Skin epidermis (tissue), 12 donors: ENCODE results near the gene PNCK.

ENCODE experiments used
- H3K27ac ChIP-seq, 21 experiments: fragments of 200-600 bp; sonication (generic) in 11 of 21; one replicate each; pipeline ENCODE4 v1.5.0; 2020; ENCODE audit warnings: mild to moderate bottlenecking in 3 of 21, inconsistent platforms in 2 of 21, moderate library complexity in 2 of 21
- H3K4me3 ChIP-seq, 7 experiments: fragments of 200-600 bp; sonication (generic) in 2 of 7; one replicate each; pipeline ENCODE4 v1.5.0; 2020; ENCODE audit warnings: inconsistent platforms in 2 of 7, mild to moderate bottlenecking in 2 of 7, moderate library complexity in 1 of 7

Gene PNCK

GRCh38 chrX:153634832-153635231 lies 38.8 kb downstream of the PNCK start:
- H3K4me3 ChIP-seq = no peak overlapping the region

GRCh38 chrX:153634236-153634635 lies 39.4 kb downstream of the PNCK start:
- no peak overlapping the region for H3K27ac ChIP-seq
- no peak overlapping the region for H3K4me3 ChIP-seq

More at GRCh38 chrX:153634832-153635231, 38.8 kb downstream of the PNCK start:
- no peak overlapping the region for H3K27ac ChIP-seq

- H3K27ac ChIP-seq = no peak overlapping the region
- no peak overlapping the region for H3K4me3 ChIP-seq
Measured at GRCh38 chrX:153633607-153634180, 39.9 kb downstream of the PNCK start.

GRCh38 chrX:153633048-153633447 lies 40.6 kb downstream of the PNCK start:
- no peak overlapping the region for H3K4me3 ChIP-seq
- no peak overlapping the region for H3K27ac ChIP-seq

GRCh38 chrX:153632595-153632946 lies 41.0 kb downstream of the PNCK start:
- no peak overlapping the region for H3K27ac ChIP-seq
- no peak overlapping the region for H3K4me3 ChIP-seq

- no peak overlapping the region for H3K4me3 ChIP-seq
- no peak overlapping the region for H3K27ac ChIP-seq
Measured at GRCh38 chrX:153631907-153632594, 41.6 kb downstream of the PNCK start.

GRCh38 chrX:153631346-153631745 lies 42.3 kb downstream of the PNCK start:
- Histone ChIP-seq H3K27ac (no peak overlapping the region), H3K4me3 (no peak overlapping the region)

GRCh38 chrX:153628665-153629064 lies 44.9 kb downstream of the PNCK start:
- Histone ChIP-seq H3K4me3 (no peak overlapping the region), H3K27ac (no peak overlapping the region)

- Histone ChIP-seq H3K4me3 (no peak overlapping the region), H3K27ac (no peak overlapping the region)
Measured at GRCh38 chrX:153628129-153628528, 45.5 kb downstream of the PNCK start.

- Histone ChIP-seq H3K27ac (no peak overlapping the region), H3K4me3 (no peak overlapping the region)
Measured at GRCh38 chrX:153627675-153628111, 45.9 kb downstream of the PNCK start.

- Histone ChIP-seq H3K27ac (no peak overlapping the region), H3K4me3 (no peak overlapping the region)
Measured at GRCh38 chrX:153626863-153627674, 46.5 kb downstream of the PNCK start.

- H3K4me3 ChIP-seq = no peak overlapping the region
- H3K27ac ChIP-seq = no peak overlapping the region
Measured at GRCh38 chrX:153626025-153626633, 47.5 kb downstream of the PNCK start.

- no peak overlapping the region for H3K27ac ChIP-seq
Measured at GRCh38 chrX:153625271-153626024, 48.2 kb downstream of the PNCK start.

GRCh38 chrX:153624196-153625091 lies 49.2 kb downstream of the PNCK start:
- Histone ChIP-seq H3K4me3 (no peak overlapping the region), H3K27ac (no peak overlapping the region)

More at GRCh38 chrX:153625271-153626024, 48.2 kb downstream of the PNCK start:
- no peak overlapping the region for H3K4me3 ChIP-seq

- no peak overlapping the region for H3K27ac ChIP-seq
- no peak overlapping the region for H3K4me3 ChIP-seq
Measured at GRCh38 chrX:153623310-153624029, 50.1 kb downstream of the PNCK start.

- no peak overlapping the region for H3K27ac ChIP-seq
Measured at GRCh38 chrX:153622661-153623309, 50.8 kb downstream of the PNCK start.

GRCh38 chrX:153621949-153622598 lies 51.5 kb downstream of the PNCK start:
- H3K4me3 ChIP-seq = no peak overlapping the region
- H3K27ac ChIP-seq = no peak overlapping the region

More at GRCh38 chrX:153622661-153623309, 50.8 kb downstream of the PNCK start:
- no peak overlapping the region for H3K4me3 ChIP-seq
